Endothelial cell of umbilical vein (primary cell): Measurements from ENCODE around the gene OBP2B. TPM values are rescaled to one million over a fixed set of nuclear protein-coding genes. Genes with fewer than 3 reads are reported as not detected.

ENCODE experiments used
- BruUV-seq: library from RNA; stranded (reverse); fragments of 400-500 nt; replicated peaks from 2 replicates; lab custom pipeline; 2021; lab: Mats Ljungman, UMichigan
- CTCF ChIA-PET: fragments of 300-600, 350-600 bp; sonication (Branson Sonifier 250); formaldehyde crosslinking; loops from one replicate; lab custom pipeline; 2021; ENCODE audit warnings: antibody characterized with exemption, inconsistent platforms; lab: Charles Lee
- POLR2A ChIA-PET: fragments of 300-600, 350-600 bp; sonication (Branson Sonifier 250); formaldehyde crosslinking; loops from one replicate; lab custom pipeline; 2021; ENCODE audit warnings: antibody characterized with exemption, inconsistent platforms; lab: Charles Lee
- DNase-seq: peaks from one replicate; pipeline ENCODE4 v3.0.0-alpha.2; 2011; ENCODE audit warnings: low read depth, low spot score
- FAIRE-seq: peaks from 2 replicates; lab custom pipeline; 2011; peaks lifted over from hg19 to GRCh38; lab: Jason Lieb, UNC
- H2AFZ ChIP-seq: 2 replicates; pipeline ENCODE4 v1.6.0; 2012; ENCODE audit warnings: low read depth, low read length, control low read depth, inconsistent platforms
- H3K27ac ChIP-seq: 2 replicates; pipeline ENCODE4 v1.5.1; 2011; ENCODE audit warnings: low read depth, mild to moderate bottlenecking, control low read depth, low read length, moderate library complexity; ENCODE audit not compliant: insufficient read depth
- H3K27me3 ChIP-seq, 2 experiments: 2 replicates each; pipeline versions ENCODE4 v1.6.0 to v1.6.1; 2011; ENCODE audit warnings: low read length in 2 of 2, mixed read lengths in 1 of 2; ENCODE audit not compliant: control insufficient read depth in 2 of 2, insufficient read depth in 2 of 2
- H3K36me3 ChIP-seq, 2 experiments: 2 replicates in 1 of 2; 3 replicates in 1 of 2; pipeline ENCODE4 v1.5.1; 2011; ENCODE audit warnings: low read length in 2 of 2, mild to moderate bottlenecking in 1 of 2, moderate library complexity in 1 of 2; ENCODE audit not compliant: control insufficient read depth in 2 of 2, insufficient read depth in 2 of 2; ENCODE audit errors: extremely low read depth in 1 of 2
- H3K4me1 ChIP-seq: 3 replicates; pipeline ENCODE4 v1.5.1; 2011; ENCODE audit warnings: mild to moderate bottlenecking, low read length; ENCODE audit not compliant: control insufficient read depth, insufficient read depth; ENCODE audit errors: extremely low read depth
- H3K4me2 ChIP-seq: 2 replicates; pipeline ENCODE4 v1.6.1; 2011; ENCODE audit warnings: low read length, control low read depth, mixed read lengths; ENCODE audit not compliant: insufficient read depth
- H3K4me3 ChIP-seq, 3 experiments: fragments of 200-600 bp in 1 of 3; sonication (generic), shearing (Covaris generic) in 1 of 3; replicated peaks in 1 of 3; 2 replicates each; pipeline ENCODE4 v1.5.1; 2011 to 2016; ENCODE audit warnings: control low read depth in 3 of 3, low read length in 3 of 3, mild to moderate bottlenecking in 2 of 3, inconsistent platforms in 1 of 3, low read depth in 1 of 3, moderate library complexity in 1 of 3; ENCODE audit not compliant: insufficient read depth in 1 of 3
- H3K79me2 ChIP-seq: 2 replicates; pipeline ENCODE4 v1.6.0; 2012; ENCODE audit warnings: low read length, inconsistent platforms; ENCODE audit not compliant: control insufficient read depth, insufficient read depth
- H3K9ac ChIP-seq: replicated peaks from 2 replicates; pipeline ENCODE3; 2011; ENCODE audit warnings: low read length, control low read depth; ENCODE audit not compliant: insufficient read depth; ENCODE audit errors: extremely low read depth
- H3K9me1 ChIP-seq: replicated peaks from 3 replicates; pipeline ENCODE4 v1.6.0; 2011; ENCODE audit warnings: mild to moderate bottlenecking, low read length; ENCODE audit not compliant: control insufficient read depth, insufficient read depth; ENCODE audit errors: extremely low read depth
- H3K9me3 ChIP-seq: replicated peaks from 2 replicates; pipeline ENCODE4 v1.5.1; 2012; ENCODE audit warnings: low read length, inconsistent platforms; ENCODE audit not compliant: control insufficient read depth, insufficient read depth
- H4K20me1 ChIP-seq: replicated peaks from 2 replicates; pipeline ENCODE3; 2011; ENCODE audit warnings: mild to moderate bottlenecking, low read length; ENCODE audit not compliant: control insufficient read depth, insufficient read depth; ENCODE audit errors: extremely low read depth
- CTCF ChIP-seq, 2 donors: IDR thresholded peaks; 1 replicate in 1 of 2; 2 replicates in 1 of 2; pipeline ENCODE4 v1.5.1; 2011; ENCODE audit warnings: low read length in 2 of 2, mild to moderate bottlenecking in 2 of 2, moderate library complexity in 2 of 2, control low read depth in 1 of 2, inconsistent platforms in 1 of 2, low read depth in 1 of 2; ENCODE audit not compliant: insufficient read depth in 1 of 2; ENCODE audit errors: extremely low read depth in 1 of 2
- EZH2 ChIP-seq: IDR thresholded peaks from 2 replicates; pipeline ENCODE4 v1.6.1; 2012; ENCODE audit warnings: borderline replicate concordance, low read depth, mild to moderate bottlenecking, moderate library complexity, low read length, inconsistent platforms; ENCODE audit not compliant: severe bottlenecking
- FOS ChIP-seq: IDR thresholded peaks from 2 replicates; pipeline ENCODE4 v1.6.1; 2011; ENCODE audit warnings: mild to moderate bottlenecking, low read length, moderate library complexity, borderline replicate concordance; ENCODE audit not compliant: insufficient read depth
- GATA2 ChIP-seq: IDR thresholded peaks from 2 replicates; pipeline ENCODE4 v1.7.0; 2011; ENCODE audit warnings: low read depth, mild to moderate bottlenecking, moderate library complexity, mixed read lengths, low read length; ENCODE audit not compliant: insufficient read length, insufficient read depth
- POLR2AphosphoS5 ChIP-seq: IDR thresholded peaks from 2 replicates; pipeline ENCODE4 v1.6.1; 2012; ENCODE audit warnings: low read depth, mild to moderate bottlenecking, control low read depth, low read length, moderate library complexity; ENCODE audit not compliant: insufficient read depth
- dilution Hi-C: fragments of 300-500 bp; cut with MboI; formaldehyde crosslinking; loops from one replicate; pipeline ENCODE4 v1.15.0; 2019; ENCODE audit warnings: low sequenced_read_pairs; ENCODE audit not compliant: extremely low pct_ligation_motif_present
- intact Hi-C: fragments of 100-400 bp; cut with micrococcal nuclease; formaldehyde crosslinking; loops from one replicate; pipeline ENCODE4 v1.10.0; 2022
- polyA plus RNA-seq, 4 experiments: library from polyadenylated mRNA; depleted of rRNA in 3 of 4; stranded (reverse) in 3 of 4; unstranded in 1 of 4; fragments of >200 nt; gene quantifications; 2 replicates each; pipeline versions ENCODE4 v1.2.1 to v1.2.3, GENCODE V29; 2011 to 2012; ENCODE audit warnings: missing spikeins in 1 of 4
- total RNA-seq: library from RNA; stranded (reverse); gene quantifications from 2 replicates; pipeline ENCODE4 v1.2.3, GENCODE V29; 2021

The OBP2B gene
- total and polyA plus RNA-seq, 2 donors (not counting 3 experiments of a cell fraction or from before 2014, with no cell fraction given): not detected

DNA sequence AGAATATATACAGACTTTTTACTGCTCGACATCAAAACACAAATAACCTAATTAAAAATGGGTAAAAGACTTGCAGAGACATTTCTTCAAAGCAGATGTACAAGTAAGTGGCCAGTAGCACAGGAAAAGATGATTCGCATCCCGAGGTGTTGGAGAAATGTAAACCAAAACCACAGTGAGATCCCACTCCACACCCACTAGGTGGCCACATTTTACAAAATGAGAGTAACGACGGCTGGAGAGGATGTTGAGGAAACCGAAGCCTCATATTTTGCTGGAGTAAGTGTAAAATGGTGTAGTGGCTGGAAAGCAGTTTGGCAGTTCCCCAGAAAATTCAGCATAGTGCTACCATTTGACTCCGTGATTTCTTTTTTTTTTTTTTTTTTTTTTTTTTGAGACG, 24.1 kb downstream of the OBP2B start:
- no peak overlapping the region for H3K4me2 ChIP-seq
- no peak overlapping the region for H3K27ac ChIP-seq
- H3K4me3 ChIP-seq: no peak overlapping the region
- BruUV-seq: no TSS peak
- peak; percentile 96 for FAIRE-seq
- H3K4me1 ChIP-seq: no peaks in the 10 kb centered on the region
- no peak overlapping the region for H2AFZ ChIP-seq
- intact Hi-C loops: loop anchor here (1.0 to 5.0 kb wide), 2 partner anchors 144 to 162 kb away; partner anchors contain the start of genes MED22 and RPL7A
- dilution Hi-C loops: no loop called here
- no peaks in the 10 kb centered on the region for H3K79me2 ChIP-seq
- H3K9me3 ChIP-seq: no peaks in the 10 kb centered on the region
- DNase-seq: peak; percentile 72
- H4K20me1 ChIP-seq: no peaks in the 10 kb centered on the region
- no peaks in the 10 kb centered on the region for H3K9me1 ChIP-seq
- ChIA-PET POLR2A (no interaction called here), CTCF (interaction anchor here (1.0 to 3.9 kb wide), 14 partner anchors 17 to 305 kb away, joined by 3 to 142 read pairs (median 8); partner anchors contain the start of genes SURF1 and SURF6)
- TF ChIP-seq CTCF (IDR thresholded peaks at IDR 0.05; ENCODE audit: extremely low read depth in 1 of 2, insufficient read depth in 1 of 2, low read depth in 1 of 2, low read length in 2 of 2): peak; percentile 57 to 60
- TF ChIP-seq EZH2: no peak
- TF ChIP-seq GATA2: no peak
- TF ChIP-seq POLR2AphosphoS5: no peak
- TF ChIP-seq FOS: no peak
- H3K9ac ChIP-seq: no peak overlapping the region
- H3K36me3 ChIP-seq: no peaks in the 10 kb centered on the region
- peaks cover 5 to 9% of the 10 kb centered on the region in 2 experiments for H3K27me3 ChIP-seq
